H1 (cell line): ENCODE measurements around the gene UBTD2. TPM values are rescaled to one million over a fixed set of nuclear protein-coding genes. Genes with fewer than 3 reads are reported as not detected.

Experiments
- CTCF ChIA-PET: fragments of 300-600 bp; sonication (Branson Sonifier 250); formaldehyde crosslinking; loops from one replicate; lab custom pipeline; 2021; ENCODE audit not compliant: partially characterized antibody; lab: Charles Lee
- POLR2A ChIA-PET: fragments of 300-600 bp; sonication (Branson Sonifier 250); formaldehyde crosslinking; loops from one replicate; lab custom pipeline; 2021; ENCODE audit warnings: inconsistent platforms; ENCODE audit not compliant: partially characterized antibody; lab: Charles Lee
- DNase-seq, 2 experiments: peaks; one replicate each; pipeline versions ENCODE4 v3.0.0 to v3.0.0-alpha.2; 2010 to 2022; ENCODE audit warnings: low spot score in 2 of 2, low read depth in 1 of 2, mixed read lengths in 1 of 2
- FAIRE-seq: peaks from 2 replicates; lab custom pipeline; 2011; peaks lifted over from hg19 to GRCh38; lab: Jason Lieb, UNC
- H2AFZ ChIP-seq: 2 replicates; pipeline ENCODE4 v1.8.1; 2012; ENCODE audit warnings: low read length, inconsistent platforms
- H2AK5ac ChIP-seq: 2 replicates; pipeline ENCODE4 v1.6.1; 2013; ENCODE audit warnings: low read depth, low read length
- H2BK120ac ChIP-seq: replicated peaks from 2 replicates; pipeline ENCODE3; 2013; ENCODE audit warnings: low read depth, low read length, inconsistent platforms
- H2BK12ac ChIP-seq: 2 replicates; pipeline ENCODE4 v1.6.1; 2013; ENCODE audit warnings: low read depth, low read length
- H2BK15ac ChIP-seq: 2 replicates; pipeline ENCODE4 v1.6.1; 2013; ENCODE audit warnings: low read length
- H2BK20ac ChIP-seq: 2 replicates; pipeline ENCODE4 v1.6.1; 2013; ENCODE audit warnings: low read length
- H2BK5ac ChIP-seq: 2 replicates; pipeline ENCODE4 v1.6.1; 2013; ENCODE audit warnings: low read depth, low read length
- H3K14ac ChIP-seq: 2 replicates; pipeline ENCODE4 v1.6.1; 2013; ENCODE audit warnings: inconsistent platforms; ENCODE audit not compliant: insufficient read length
- H3K18ac ChIP-seq: 2 replicates; pipeline ENCODE4 v1.6.1; 2013; ENCODE audit warnings: low read length; ENCODE audit errors: extremely low read depth
- H3K23ac ChIP-seq: 2 replicates; pipeline ENCODE4 v1.6.1; 2013; ENCODE audit warnings: inconsistent platforms; ENCODE audit not compliant: insufficient read length
- H3K23me2 ChIP-seq: 2 replicates; pipeline ENCODE4 v1.6.1; 2013; ENCODE audit warnings: low read depth, low read length
- H3K27ac ChIP-seq: 2 replicates; pipeline ENCODE4 v1.6.1; 2011; ENCODE audit warnings: low read depth, low read length, inconsistent platforms
- H3K27me3 ChIP-seq, 4 experiments: replicated peaks in 1 of 4; 1 replicate in 1 of 4; 2 replicates in 3 of 4; pipeline versions ENCODE4 v1.6.1 to v1.8.1; 2011 to 2013; ENCODE audit warnings: low read length in 3 of 4, mild to moderate bottlenecking in 3 of 4, inconsistent platforms in 2 of 4, mixed read lengths in 2 of 4, moderate library complexity in 1 of 4; ENCODE audit not compliant: control insufficient read depth in 3 of 4, insufficient read depth in 3 of 4; ENCODE audit errors: extremely low read depth in 1 of 4
- H3K36me3 ChIP-seq, 4 experiments: 2 replicates each; pipeline versions ENCODE4 v1.6.1 to v1.8.1; 2011 to 2013; ENCODE audit warnings: mild to moderate bottlenecking in 4 of 4, low read length in 3 of 4, moderate library complexity in 2 of 4, control low read depth in 1 of 4, inconsistent platforms in 1 of 4; ENCODE audit not compliant: insufficient read depth in 4 of 4, control insufficient read depth in 2 of 4
- H3K4ac ChIP-seq: replicated peaks from 2 replicates; pipeline ENCODE3; 2013; ENCODE audit warnings: low read length, low read depth, mixed read lengths, inconsistent platforms; ENCODE audit not compliant: insufficient read length
- H3K4me1 ChIP-seq, 4 experiments: replicated peaks in 1 of 4; 1 replicate in 1 of 4; 2 replicates in 3 of 4; pipeline versions ENCODE4 v1.6.1 to v1.8.1; 2011 to 2013; ENCODE audit warnings: low read length in 3 of 4, inconsistent platforms in 2 of 4, mixed read lengths in 1 of 4; ENCODE audit not compliant: insufficient read depth in 4 of 4, control insufficient read depth in 3 of 4
- H3K4me2 ChIP-seq, 2 experiments: 2 replicates each; pipeline versions ENCODE4 v1.6.1 to v1.8.1; 2011 to 2013; ENCODE audit warnings: low read depth in 2 of 2, low read length in 2 of 2, control low read depth in 1 of 2, inconsistent platforms in 1 of 2, mild to moderate bottlenecking in 1 of 2; ENCODE audit not compliant: insufficient read depth in 1 of 2
- H3K4me3 ChIP-seq, 4 experiments: fragments of 200-600, 300-600 bp in 1 of 4; sonication (generic), shearing (Covaris generic), sonication (Bioruptor Twin) in 1 of 4; 2 replicates each; pipeline versions ENCODE4 v1.5.1 to v1.8.1; 2011 to 2016; ENCODE audit warnings: low read length in 4 of 4, low read depth in 3 of 4, control low read depth in 2 of 4, inconsistent platforms in 2 of 4, mild to moderate bottlenecking in 2 of 4, mixed read lengths in 1 of 4, moderate library complexity in 1 of 4; ENCODE audit not compliant: insufficient read depth in 2 of 4; ENCODE audit errors: extremely low read depth in 1 of 4
- H3K56ac ChIP-seq: replicated peaks from 2 replicates; pipeline ENCODE3; 2013; ENCODE audit warnings: low read depth, mild to moderate bottlenecking, mixed read lengths, low read length, inconsistent platforms; ENCODE audit not compliant: insufficient read length
- H3K79me1 ChIP-seq: 2 replicates; pipeline ENCODE4 v1.6.1; 2013; ENCODE audit warnings: low read depth, low read length, control low read depth
- H3K79me2 ChIP-seq, 2 experiments: 2 replicates each; pipeline versions ENCODE4 v1.6.1 to v1.8.1; 2012 to 2013; ENCODE audit warnings: low read length in 2 of 2, mild to moderate bottlenecking in 2 of 2, inconsistent platforms in 1 of 2; ENCODE audit not compliant: insufficient read depth in 2 of 2, control insufficient read depth in 1 of 2
- H3K9ac ChIP-seq, 4 experiments: replicated peaks in 1 of 4; 1 replicate in 1 of 4; 2 replicates in 3 of 4; pipeline versions ENCODE4 v1.6.1 to v1.8.1; 2011 to 2013; ENCODE audit warnings: low read depth in 3 of 4, low read length in 3 of 4, control low read depth in 2 of 4, mild to moderate bottlenecking in 2 of 4, moderate library complexity in 2 of 4, inconsistent platforms in 1 of 4; ENCODE audit errors: extremely low read depth in 1 of 4
- H3K9me3 ChIP-seq, 2 experiments: 2 replicates each; pipeline versions ENCODE4 v1.6.1 to v1.8.1; 2012 to 2013; ENCODE audit warnings: mild to moderate bottlenecking in 2 of 2, moderate library complexity in 2 of 2, control low read depth in 1 of 2, inconsistent platforms in 1 of 2, low read depth in 1 of 2, low read length in 1 of 2, mixed read lengths in 1 of 2; ENCODE audit not compliant: insufficient read depth in 2 of 2
- H4K20me1 ChIP-seq, 2 experiments: replicated peaks in 1 of 2; 2 replicates each; pipeline versions ENCODE3 to v1.8.1; 2011 to 2013; ENCODE audit warnings: inconsistent platforms in 2 of 2, low read length in 2 of 2, mild to moderate bottlenecking in 1 of 2; ENCODE audit not compliant: insufficient read depth in 2 of 2, control insufficient read depth in 1 of 2
- H4K5ac ChIP-seq: 2 replicates; pipeline ENCODE4 v1.6.1; 2013; ENCODE audit warnings: low read length, low read depth, mixed read lengths, inconsistent platforms; ENCODE audit not compliant: insufficient read length
- H4K8ac ChIP-seq: 2 replicates; pipeline ENCODE4 v1.8.0; 2013; ENCODE audit warnings: mild to moderate bottlenecking, moderate library complexity, low read length, inconsistent platforms; ENCODE audit not compliant: insufficient read depth; ENCODE audit errors: extremely low read depth
- H4K91ac ChIP-seq: replicated peaks from 2 replicates; pipeline ENCODE3; 2013; ENCODE audit warnings: low read length, mixed read lengths, inconsistent platforms; ENCODE audit not compliant: insufficient read length
- ATF3 ChIP-seq: IDR thresholded peaks from 2 replicates; pipeline ENCODE4 v1.6.1; 2011; ENCODE audit warnings: low read depth, mild to moderate bottlenecking, low read length; ENCODE audit not compliant: insufficient read depth
- CHD2 ChIP-seq: IDR thresholded peaks from 2 replicates; pipeline ENCODE4 v1.6.1; 2012; ENCODE audit warnings: low read length, improper control_type of control experiment
- GABPA ChIP-seq: IDR thresholded peaks from 2 replicates; pipeline ENCODE4 v1.6.1; 2011; ENCODE audit warnings: mild to moderate bottlenecking, low read length, moderate library complexity, borderline replicate concordance; ENCODE audit not compliant: insufficient read depth
- HDAC2 ChIP-seq, 2 experiments: fragments of 300-600 bp in 1 of 2; sonication (generic) in 1 of 2; IDR thresholded peaks; 2 replicates each; pipeline ENCODE4 v1.6.1; 2011 to 2012; ENCODE audit warnings: low read depth in 2 of 2, low read length in 2 of 2, mild to moderate bottlenecking in 2 of 2, moderate library complexity in 2 of 2, borderline replicate concordance in 1 of 2, inconsistent platforms in 1 of 2
- KDM5A ChIP-seq: fragments of 200-600 bp; IDR thresholded peaks from 2 replicates; pipeline ENCODE4 v1.7.1; 2012; ENCODE audit warnings: mild to moderate bottlenecking, low read length, inconsistent platforms, mixed read lengths
- POLR2AphosphoS5 ChIP-seq: IDR thresholded peaks from 2 replicates; pipeline ENCODE4 v1.6.1; 2011; ENCODE audit warnings: low read depth, low read length
- POU5F1 ChIP-seq: IDR thresholded peaks from 2 replicates; pipeline ENCODE4 v1.6.1; 2011; ENCODE audit warnings: low read depth, mild to moderate bottlenecking, low read length, moderate library complexity
- RNF2 ChIP-seq: fragments of 200-900, 300-1000 bp; sonication (generic); IDR thresholded peaks from 2 replicates; pipeline ENCODE4 v1.7.1; 2016; ENCODE audit warnings: borderline replicate concordance, low read depth, mild to moderate bottlenecking, antibody characterized with exemption, low read length; ENCODE audit not compliant: poor library complexity, severe bottlenecking; ENCODE audit errors: missing control alignments
- SAP30 ChIP-seq: fragments of 300-600 bp; sonication (generic); IDR thresholded peaks from 2 replicates; pipeline ENCODE4 v1.7.1; 2012; ENCODE audit warnings: low read length, moderate library complexity, mild to moderate bottlenecking, inconsistent platforms; ENCODE audit not compliant: insufficient read depth, insufficient replicate concordance
- SIRT6 ChIP-seq: IDR thresholded peaks from one replicate; pipeline ENCODE4 v1.7.1; 2012; ENCODE audit warnings: low read length, inconsistent platforms
- SP4 ChIP-seq: IDR thresholded peaks from 2 replicates; pipeline ENCODE4 v1.6.1; 2012; ENCODE audit warnings: low read length, inconsistent platforms
- YY1 ChIP-seq: IDR thresholded peaks from 2 replicates; pipeline ENCODE4 v1.6.1; 2011; ENCODE audit warnings: low read depth, mild to moderate bottlenecking, low read length
- WGBS, 2 experiments: shearing (Covaris generic) in 1 of 2; methylation state at CpG; one replicate each; pipeline versions ENCODE4 v1.1.6 to v1.1.7; 2013 to 2015; ENCODE audit warnings: low lambda C conversion rate in 2 of 2, mixed read lengths in 2 of 2, inconsistent platforms in 1 of 2, low coverage in 1 of 2, missing lambda C conversion rate in 1 of 2; ENCODE audit not compliant: insufficient replicate concordance in 2 of 2, insufficient coverage in 1 of 2, insufficient read length in 1 of 2; ENCODE audit errors: extremely low coverage in 1 of 2, missing lambda C conversion rate in 1 of 2; 5-methylcytosine and 5-hydroxymethylcytosine counted together
- polyA plus RNA-seq, 7 experiments: library from polyadenylated mRNA; depleted of rRNA in 3 of 7; stranded (reverse) in 5 of 7; unstranded in 2 of 7; fragments of >200 nt in 5 of 7; fragments of 200-250 nt in 2 of 7; gene quantifications; 1 replicate in 5 of 7; 2 replicates in 1 of 7; 4 replicates in 1 of 7; pipeline versions ENCODE4 v1.2.1 to v1.2.3, GENCODE V29; 2011 to 2013; ENCODE audit warnings: missing spikeins in 2 of 7, mixed read lengths in 2 of 7
- total RNA-seq: library from RNA; stranded (reverse); fragmentation: NEBNext Ultra II Directional; extraction: Animal tissue kit (Norgen Biotek cat#: 25700); gene quantifications from 2 replicates; pipeline ENCODE4 v1.2.1, GENCODE V29; 2021
- TF ChIP-seq, protein P1 (sequence below): IDR thresholded peaks from 2 replicates; pipeline ENCODE4 v1.6.1; 2011; ENCODE audit warnings: low read length, improper control_type of control experiment

UBTD2 gene
- total and polyA plus RNA-seq, 2 of the 8 experiments (the other 6 are each of a cell fraction or from before 2014, with no cell fraction given) = 14.5 to 39.2 TPM

GRCh38 chr5:172219296-172219695, 64.3 kb downstream of the UBTD2 start:
- Histone ChIP-seq H2AK5ac (no peak overlapping the region), H3K79me2 (peaks cover 0 to 52% of the 10 kb centered on the region in 2 experiments; a peak in 3 of 4 replicates), H2AFZ (no peak overlapping the region), H4K8ac (no peak overlapping the region), H2BK120ac (no peak overlapping the region), H3K79me1 (peaks cover 5% of the 10 kb centered on the region), H3K23ac (no peak overlapping the region), H2BK15ac (no peak overlapping the region), H3K18ac (no peak overlapping the region), H3K9me3 (no peaks in the 10 kb centered on the region), H3K9ac (no peak overlapping the region), H3K27me3 (no peaks in the 10 kb centered on the region), H3K14ac (no peak overlapping the region), H3K27ac (no peak overlapping the region), H3K4me2 (no peak overlapping the region), H3K23me2 (no peaks in the 10 kb centered on the region), H3K4me3 (no peak overlapping the region), H3K4me1 (no peaks in the 10 kb centered on the region), H4K91ac (no peak overlapping the region), H2BK20ac (no peak overlapping the region), H4K5ac (no peak overlapping the region), H2BK5ac (no peak overlapping the region), H3K56ac (no peak overlapping the region), H2BK12ac (no peak overlapping the region), H4K20me1 (peaks cover 0 to 4% of the 10 kb centered on the region in 2 experiments), H3K4ac (no peak overlapping the region), H3K36me3 (peaks cover 0 to 23% (median 4%) of the 10 kb centered on the region in 4 experiments; a peak in 5 of 8 replicates)
- FAIRE-seq = no peak
- 100% methylated on average over 2 of the region's 2 CpGs; no CpG with 5 or more reads in 1 of the 2 experiments for WGBS, 2 experiments
- ChIA-PET POLR2A (no interaction called here), CTCF (no interaction called here)
- DNase-seq = no peak
- TF ChIP-seq POLR2AphosphoS5 (no peak), HDAC2 (IDR thresholded peaks at IDR 0.05; ENCODE audit: borderline replicate concordance in 1 of 2, low read depth in 2 of 2, low read length in 2 of 2) (no peak), SAP30 (no peak), ATF3 (no peak), SP4 (no peak), POU5F1 (no peak), YY1 (no peak), SIRT6 (no peak), RNF2 (no peak), KDM5A (no peak), GABPA (no peak), CHD2 (no peak)
- TF ChIP-seq, protein P1, sequence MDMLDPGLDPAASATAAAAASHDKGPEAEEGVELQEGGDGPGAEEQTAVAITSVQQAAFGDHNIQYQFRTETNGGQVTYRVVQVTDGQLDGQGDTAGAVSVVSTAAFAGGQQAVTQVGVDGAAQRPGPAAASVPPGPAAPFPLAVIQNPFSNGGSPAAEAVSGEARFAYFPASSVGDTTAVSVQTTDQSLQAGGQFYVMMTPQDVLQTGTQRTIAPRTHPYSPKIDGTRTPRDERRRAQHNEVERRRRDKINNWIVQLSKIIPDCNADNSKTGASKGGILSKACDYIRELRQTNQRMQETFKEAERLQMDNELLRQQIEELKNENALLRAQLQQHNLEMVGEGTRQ = no peak
